GDM1 (cell line): Measurements from ENCODE around the gene TNFRSF4.

Experiments used
- DNase-seq: peaks from one replicate; lab custom pipeline; 2025; lab: John Stamatoyannopoulos, UW

Gene TNFRSF4

DNA sequence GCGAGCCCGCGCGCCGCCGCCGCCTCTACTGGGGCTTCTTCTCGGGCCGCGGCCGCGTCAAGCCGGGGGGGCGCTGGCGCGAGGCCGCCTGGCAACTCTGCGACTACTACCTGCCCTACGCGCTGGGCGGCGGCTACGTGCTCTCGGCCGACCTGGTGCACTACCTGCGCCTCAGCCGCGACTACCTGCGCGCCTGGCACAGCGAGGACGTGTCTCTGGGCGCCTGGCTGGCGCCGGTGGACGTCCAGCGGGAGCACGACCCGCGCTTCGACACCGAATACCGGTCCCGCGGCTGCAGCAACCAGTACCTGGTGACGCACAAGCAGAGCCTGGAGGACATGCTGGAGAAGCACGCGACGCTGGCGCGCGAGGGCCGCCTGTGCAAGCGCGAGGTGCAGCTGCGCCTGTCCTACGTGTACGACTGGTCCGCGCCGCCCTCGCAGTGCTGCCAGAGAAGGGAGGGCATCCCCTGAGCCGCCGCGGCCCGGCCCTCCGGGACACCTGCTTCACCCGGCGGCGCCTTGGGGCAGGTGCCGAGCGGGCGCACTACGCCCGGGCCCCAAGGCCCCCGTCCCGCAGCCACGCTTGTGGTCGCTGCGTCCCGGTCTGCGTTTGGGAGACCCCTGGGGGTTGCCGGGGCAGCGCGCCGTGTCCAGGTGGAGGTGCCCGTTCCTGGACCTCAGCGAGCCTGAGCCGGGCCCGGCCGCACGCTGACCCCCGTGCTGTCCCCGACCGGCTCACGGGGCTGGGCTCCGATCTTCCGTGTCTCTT is 19.0 kb upstream of the TNFRSF4 start:
- DNase-seq, result no peak

DNA sequence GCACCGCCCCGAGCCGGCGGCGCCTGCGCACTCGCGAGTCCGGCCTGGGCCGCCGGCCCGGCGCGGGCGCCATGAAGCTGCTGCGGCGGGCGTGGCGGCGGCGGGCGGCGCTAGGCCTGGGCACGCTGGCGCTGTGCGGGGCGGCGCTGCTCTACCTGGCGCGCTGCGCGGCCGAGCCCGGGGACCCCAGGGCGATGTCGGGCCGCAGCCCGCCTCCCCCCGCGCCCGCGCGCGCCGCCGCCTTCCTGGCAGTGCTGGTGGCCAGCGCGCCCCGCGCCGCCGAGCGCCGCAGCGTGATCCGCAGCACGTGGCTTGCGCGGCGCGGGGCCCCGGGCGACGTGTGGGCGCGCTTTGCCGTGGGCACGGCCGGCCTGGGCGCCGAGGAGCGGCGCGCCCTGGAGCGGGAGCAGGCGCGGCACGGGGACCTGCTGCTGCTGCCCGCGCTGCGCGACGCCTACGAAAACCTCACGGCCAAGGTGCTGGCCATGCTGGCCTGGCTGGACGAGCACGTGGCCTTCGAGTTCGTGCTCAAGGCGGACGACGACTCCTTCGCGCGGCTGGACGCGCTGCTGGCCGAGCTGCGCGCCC is 18.3 kb upstream of the TNFRSF4 start, which contains the start of gene B3GALT6:
Gene B3GALT6, plus strand, starts transcription at position 30 of the 588 bp plus-strand sequence. Its CDS starts 42 bp downstream, at position 72.
- DNase-seq, result no peak

DNA sequence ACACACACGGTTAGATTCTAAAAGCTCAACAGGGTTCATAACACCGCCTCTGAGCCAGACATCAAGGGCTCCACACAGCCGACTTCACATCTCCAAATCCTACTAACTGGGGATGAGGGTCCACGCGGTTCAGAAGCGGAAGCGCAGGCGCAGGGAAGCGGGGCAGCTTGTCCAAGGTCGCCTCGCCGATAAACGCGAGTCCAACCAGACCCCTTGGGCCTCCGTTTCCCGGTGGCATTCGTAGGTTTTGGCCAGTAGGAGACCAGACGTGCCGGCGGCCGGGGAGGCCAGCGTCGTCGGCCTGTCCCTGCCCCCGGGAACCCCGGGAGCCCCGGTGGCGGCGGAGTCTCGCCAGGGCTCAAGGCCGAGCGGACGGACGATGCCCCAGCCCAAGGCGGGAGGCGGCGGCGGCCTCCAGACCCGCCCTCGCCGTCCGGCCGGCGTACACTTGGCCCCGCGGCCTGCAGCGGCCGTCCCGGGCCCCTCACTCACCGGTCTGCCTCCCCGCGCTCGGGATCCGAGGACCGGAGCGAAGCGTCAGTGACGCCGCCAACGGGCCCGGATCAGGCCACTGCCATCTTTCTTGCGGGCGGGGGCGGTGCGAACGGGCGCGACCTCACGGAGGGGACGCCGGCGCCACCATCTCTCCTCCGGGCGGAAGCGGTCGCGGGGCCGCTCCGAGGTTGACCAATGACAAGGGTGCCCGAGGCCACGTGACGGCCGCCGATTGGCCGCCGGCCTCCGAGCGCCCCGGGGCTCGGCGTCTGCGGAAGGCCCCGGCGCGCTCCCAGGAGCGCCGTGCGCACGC is 17.7 kb upstream of the TNFRSF4 start, which contains the start of gene SDF4:
Gene SDF4, minus strand, starts transcription at position 602 of the 808 bp plus-strand sequence. CDS start 3,229 bp downstream, outside the sequence.
- peak; percentile 97 for DNase-seq

DNA sequence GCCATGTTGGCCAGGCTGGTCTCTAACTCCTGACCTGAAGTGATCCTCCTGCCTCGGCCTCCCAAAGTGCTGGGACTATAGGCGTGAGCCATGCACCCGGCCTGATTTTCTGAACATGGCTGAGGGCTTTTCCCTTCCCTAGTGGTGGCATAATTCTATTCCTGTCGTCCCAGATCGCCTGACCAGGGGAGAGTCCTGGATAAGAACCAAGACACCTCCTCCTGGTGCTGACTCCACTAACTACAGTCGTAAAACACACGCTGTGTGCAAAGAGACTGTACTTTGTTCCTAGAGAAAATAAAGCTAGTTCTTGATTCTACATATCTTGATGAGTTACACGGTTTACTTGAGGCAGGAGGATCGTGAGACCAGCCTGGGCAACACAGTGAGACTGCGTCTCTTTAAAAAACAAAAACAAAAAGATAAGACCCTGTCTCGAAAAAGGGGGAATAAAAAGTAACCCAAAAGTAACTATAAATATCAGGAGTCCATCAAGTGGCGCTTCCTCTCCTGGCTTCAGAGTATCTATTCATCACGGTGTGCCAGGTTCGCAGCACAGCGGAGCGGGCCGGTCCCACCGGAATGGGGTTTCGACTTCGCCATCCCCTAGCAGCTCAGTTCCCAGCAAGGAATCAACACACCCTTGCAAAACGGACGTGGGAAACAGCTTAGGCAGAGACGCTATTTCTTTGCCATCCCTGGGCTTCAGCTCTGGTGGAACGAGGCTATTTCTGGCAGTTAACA is 16.9 kb upstream of the TNFRSF4 start:
- DNase-seq, result no peak

DNA sequence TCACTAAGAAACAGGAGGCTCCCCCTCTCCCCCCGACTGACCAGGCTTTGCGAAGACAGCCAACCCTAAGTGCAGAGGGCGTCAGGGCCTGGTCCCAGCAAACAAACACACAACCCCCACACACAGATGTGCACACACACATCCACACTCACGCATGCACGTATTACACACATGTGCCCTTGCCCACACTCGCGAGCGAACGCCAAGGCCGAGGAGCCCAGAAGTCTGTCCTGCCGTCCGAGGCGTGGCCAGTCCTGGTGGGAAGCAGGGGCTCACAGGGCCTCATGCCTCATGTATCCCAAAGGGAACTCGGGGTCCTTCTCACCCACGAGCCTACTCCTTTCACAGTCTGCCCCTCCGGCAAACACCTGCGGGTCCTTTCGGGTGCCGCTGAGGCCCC is 15.8 kb upstream of the TNFRSF4 start:
- DNase-seq, result no peak

DNA sequence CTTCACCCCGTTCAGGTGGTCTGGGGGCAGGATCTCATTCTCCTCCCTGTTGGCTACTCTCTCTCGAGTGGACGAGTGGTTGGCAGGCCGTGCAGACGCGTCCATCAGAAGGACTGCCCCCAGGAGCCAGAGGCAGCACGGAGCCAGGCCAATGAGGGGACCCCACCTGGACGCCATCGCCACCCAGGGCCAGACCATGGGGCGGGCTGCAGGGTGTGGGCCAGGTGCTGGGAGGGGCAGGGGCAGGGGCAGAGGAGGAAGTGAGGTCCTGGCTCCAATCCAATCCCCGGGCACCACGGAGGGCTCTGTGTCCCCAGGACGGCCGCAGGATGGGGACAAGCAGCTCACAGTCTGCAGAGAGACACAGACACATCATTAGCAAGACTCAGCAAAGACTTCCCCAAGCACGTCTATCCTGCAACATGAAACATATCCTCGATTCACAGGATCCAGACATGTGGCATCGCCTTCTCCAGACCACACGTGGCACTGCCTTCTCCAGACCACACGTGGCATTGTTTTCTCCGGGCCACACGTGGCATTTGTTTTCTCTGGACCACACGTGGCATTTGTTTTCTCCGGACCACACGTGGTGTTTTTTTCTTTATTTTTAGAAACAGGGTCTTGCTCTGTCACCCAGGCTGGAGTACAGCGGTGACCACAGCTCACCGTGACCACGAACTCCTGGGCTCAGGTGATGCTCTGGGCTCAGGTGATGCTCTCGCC is 14.8 kb upstream of the TNFRSF4 start:
- no peak for DNase-seq

DNA sequence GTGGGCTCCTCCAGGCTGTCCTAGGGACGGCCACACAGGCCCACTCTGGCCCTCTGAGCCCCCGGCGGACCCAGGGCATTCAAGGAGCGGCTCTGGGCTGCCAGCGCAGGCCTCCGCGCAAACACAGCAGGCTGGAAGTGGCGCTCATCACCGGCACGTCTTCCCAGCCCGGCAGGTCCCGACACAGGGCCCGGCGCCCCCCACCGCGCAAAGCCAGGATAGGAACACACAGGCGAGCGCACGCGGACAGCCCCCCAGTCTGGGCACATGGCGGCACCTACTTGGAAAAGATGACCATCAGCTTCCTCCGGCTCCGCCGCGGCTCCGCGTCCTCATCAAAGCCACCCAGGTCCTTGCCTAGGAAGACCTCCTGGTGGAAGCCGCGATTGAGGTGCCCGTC is 14.2 kb upstream of the TNFRSF4 start:
- DNase-seq, result no peak

DNA sequence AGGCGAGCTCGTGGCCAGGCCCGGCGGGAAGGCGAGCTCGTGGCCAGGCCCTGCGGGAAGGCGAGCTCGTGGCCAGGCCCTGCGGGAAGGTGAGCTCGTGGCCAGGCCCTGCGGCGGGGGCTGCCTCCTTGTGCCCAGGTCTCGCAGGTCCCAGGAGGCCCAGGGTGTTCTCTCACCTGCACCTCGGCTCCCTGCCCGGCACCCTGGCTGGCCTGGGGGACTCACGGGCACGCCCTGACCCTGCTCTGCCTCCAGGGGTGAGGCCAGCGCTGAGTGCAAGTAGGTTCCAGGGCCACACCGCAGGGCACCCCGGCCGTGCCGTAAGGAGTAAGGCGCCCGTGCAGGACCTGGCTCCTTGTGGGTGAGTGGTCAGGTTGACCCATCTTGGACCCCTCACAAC is 13.4 kb upstream of the TNFRSF4 start:
- no peak for DNase-seq

DNA sequence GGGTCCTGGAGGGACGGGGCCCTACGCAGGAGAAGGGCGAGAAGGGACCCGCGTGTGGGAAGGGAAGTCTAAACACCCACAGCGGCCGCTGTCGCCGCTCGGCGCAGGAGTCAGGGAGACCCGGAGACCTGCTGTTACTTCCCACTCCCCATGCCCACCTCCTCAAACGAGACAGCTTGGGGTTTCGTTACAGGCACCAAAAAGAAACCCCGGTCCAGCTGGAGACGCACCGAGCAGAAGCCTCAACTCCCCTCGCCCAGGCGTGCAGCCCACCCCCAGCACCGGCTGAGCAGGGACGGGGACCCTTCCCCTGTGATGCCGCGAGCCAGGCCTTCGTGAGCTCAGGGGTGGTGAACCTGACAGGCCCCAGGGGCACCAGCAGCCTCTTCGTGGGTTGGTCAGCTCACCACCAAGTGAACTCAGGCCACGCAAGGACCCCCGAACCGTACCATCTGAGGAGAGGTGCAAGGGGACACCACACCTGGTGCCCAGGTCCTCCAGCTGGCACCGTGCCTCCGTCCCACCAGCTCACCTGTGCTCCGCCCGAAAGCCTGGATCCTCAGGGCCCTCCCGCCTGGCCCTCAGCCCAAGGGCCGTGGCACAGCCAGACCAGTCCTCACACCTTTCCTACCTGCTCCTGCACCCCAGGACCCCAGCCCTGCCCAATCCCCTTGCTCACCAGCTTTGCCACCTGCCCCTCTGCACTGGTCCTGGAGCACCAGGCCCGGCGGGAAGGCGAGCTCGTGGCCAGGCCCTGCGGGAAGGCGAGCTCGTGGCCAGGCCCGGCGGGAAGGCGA is 12.8 kb upstream of the TNFRSF4 start:
- no peak for DNase-seq

DNA sequence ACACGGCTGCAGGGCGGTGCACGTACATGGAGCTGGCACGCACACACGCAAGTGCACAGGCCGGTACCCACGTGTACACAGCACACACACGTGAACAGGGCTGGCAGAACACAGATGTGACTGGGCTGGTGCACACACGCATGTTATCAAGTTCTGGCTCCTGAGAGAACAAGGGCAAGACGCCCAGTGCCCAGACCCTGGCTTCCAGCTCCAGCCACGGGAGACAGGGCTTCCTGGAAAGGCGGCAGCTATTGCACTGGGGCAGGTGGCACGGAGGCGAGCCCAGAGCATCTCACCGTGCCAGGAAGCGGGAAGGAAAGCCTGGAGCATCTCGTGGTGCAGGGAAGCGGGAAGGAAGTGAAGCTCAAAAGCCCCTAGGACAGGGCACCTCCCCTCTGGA is 12.0 kb upstream of the TNFRSF4 start:
- DNase-seq, result no peak

DNA sequence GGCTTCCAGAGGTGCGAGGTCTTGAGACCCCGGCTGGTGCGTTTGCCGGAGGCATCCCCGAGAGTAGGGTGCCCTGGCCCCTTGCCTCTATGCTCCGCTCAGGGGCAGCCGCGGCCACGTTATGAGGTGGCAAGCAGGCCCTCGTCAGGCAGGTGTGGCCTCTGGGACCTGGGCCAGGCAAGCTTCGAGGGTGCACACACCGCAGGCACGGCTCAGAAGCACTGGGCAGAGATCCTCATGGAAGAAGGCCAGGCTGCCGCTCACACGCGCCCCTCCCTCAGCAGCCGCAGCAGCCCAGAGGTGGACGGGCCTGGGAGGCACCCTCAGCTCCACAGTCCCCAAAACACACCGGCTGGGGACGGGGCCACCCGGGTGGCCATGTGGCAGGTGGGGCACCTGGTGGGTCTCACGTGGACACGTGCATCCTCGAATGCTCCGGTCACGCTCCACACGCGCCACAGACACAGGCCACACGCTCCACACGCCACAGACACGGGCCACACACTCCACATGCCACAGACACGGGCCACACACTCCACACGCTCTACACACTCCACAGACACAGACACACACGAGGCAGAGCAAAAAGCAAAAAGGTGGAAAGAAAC is 11.4 kb upstream of the TNFRSF4 start:
- no peak for DNase-seq

DNA sequence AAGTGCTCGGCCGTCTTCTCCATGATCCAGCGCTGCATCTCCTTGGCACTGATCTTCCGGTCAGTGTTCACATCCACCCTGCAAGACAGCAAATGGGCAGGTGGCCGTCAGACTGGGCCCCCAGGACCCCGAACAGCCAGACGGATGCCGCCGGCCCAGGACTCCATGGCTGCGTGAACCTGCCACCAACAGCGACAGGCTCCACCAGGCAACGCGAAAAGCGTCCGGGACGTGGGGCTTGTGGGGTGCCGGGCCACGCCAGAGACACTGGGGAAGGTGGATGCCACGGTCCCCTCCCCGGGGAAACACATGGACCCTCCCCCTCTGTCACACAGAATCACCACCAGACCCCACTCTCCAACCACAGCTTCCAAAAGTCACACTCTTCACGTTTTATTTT is 9.9 kb upstream of the TNFRSF4 start:
- DNase-seq, result no peak

DNA sequence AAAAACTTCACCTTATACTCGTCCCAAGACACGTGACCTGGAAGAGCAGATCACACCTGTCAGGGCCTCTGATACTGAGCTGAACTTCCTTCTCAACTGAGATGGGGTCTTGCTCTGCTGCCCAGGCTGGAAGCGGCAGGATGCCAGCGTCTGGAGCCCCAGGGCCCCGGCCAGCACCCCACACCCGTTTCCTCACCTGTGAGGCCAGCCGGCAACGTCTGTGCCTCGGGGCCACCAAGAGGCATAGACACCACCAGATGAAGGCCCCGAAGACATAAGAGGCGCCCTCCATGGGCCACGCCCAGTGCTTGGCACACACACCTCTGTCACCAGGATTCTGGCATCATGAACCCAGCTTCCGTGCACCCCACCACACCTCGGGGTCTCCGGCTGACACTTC is 9.4 kb upstream of the TNFRSF4 start:
- no peak for DNase-seq

DNA sequence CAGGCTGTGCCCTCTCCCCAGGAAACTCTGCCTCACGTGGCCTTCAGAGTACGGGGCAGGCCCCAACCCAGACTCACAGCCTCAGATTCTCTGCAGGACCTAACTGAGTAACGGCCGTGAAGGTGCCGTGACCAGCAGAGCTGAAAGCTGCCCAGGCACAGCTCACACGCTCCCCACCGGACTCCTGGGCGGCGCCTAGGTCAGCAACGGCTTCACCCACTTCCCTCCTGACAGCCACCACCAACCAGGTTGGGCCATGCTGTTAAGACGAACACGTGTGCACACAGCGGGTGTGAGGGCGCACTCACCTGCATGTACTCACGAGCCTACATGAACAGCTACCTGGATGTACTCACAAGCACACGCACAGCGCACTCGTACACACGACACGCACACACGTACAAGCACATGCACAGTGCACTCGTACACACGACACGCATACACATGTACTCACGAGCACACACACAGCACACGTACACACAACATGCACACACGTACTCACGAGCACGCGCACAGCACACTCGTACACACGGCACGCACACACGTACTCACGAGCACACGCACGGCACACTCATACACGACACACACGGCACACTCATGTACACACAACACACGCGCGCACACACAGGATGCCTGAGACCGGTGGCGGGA is 8.7 kb upstream of the TNFRSF4 start:
- DNase-seq, result no peak

DNA sequence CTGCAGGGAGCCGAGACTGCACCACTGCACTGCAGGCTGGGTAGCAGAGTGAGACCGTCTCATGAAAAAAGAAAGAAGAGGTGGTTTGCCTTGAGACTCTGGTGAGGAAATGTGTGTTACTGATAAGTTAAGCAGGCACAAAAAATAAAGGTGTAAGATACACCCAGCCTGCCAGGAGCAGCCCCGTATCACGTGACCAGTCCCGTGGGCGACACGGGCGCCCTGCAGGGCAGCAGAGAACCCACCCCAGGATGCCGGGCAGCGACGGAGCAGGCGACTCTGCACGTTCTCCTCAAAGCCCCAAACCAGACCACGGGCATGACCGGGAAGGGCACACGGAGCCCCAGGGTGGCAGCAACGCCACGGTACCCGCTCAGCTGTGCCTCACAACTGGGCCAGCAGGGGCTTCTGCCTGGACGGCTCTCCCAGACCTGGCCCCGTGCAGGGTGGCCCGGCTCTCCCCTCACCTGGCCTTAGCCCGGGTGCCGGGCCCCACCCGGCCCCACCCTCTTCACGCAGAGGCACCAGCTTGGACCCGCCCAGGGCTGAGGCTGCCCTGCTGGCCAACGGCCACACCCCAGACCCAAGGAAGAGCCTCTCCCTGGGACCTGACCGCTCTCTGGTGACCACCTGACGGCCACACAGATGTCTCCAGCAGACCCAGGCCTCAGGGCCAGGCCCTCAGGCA is 8.1 kb upstream of the TNFRSF4 start:
- no peak for DNase-seq

DNA sequence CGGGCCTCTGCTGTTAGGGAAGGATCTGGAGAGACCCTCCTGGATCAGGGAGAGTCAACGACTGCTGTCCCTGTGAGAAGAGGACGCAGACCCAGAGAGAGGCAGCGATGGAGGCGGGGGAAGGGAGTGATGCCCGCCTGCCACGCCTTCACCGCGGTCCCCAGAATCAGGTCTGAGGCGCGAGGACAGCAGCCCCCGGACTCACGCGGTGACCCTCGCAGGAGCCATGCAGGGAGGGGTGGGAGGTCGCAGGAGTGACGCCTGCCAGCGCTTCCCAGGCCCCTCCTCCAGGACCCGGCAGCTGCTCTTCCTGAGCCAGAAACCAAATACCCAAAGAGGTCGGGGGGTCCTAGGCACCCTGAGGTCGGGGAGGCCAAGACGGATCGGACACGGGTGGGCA is 6.2 kb upstream of the TNFRSF4 start:
- DNase-seq, result no peak

DNA sequence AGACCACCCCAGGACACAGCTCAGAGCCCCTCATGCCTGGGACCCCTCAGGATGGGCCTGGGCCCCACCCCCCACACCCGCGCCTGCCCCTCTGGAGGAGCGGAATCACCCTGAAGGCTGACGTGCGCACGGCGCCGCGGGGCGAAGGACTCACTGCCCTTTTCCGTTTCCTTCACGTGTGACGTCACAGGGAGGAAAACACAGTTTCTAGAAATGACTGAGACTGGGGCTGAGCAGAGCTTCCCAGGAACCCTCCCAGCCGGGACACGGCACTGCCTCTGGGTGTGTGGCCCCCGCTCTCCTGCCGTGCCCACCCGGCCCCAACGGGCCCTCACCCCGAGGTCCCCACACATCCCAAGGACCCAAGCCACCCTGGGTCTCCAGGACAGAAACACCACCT is 5.4 kb upstream of the TNFRSF4 start:
- no peak for DNase-seq

DNA sequence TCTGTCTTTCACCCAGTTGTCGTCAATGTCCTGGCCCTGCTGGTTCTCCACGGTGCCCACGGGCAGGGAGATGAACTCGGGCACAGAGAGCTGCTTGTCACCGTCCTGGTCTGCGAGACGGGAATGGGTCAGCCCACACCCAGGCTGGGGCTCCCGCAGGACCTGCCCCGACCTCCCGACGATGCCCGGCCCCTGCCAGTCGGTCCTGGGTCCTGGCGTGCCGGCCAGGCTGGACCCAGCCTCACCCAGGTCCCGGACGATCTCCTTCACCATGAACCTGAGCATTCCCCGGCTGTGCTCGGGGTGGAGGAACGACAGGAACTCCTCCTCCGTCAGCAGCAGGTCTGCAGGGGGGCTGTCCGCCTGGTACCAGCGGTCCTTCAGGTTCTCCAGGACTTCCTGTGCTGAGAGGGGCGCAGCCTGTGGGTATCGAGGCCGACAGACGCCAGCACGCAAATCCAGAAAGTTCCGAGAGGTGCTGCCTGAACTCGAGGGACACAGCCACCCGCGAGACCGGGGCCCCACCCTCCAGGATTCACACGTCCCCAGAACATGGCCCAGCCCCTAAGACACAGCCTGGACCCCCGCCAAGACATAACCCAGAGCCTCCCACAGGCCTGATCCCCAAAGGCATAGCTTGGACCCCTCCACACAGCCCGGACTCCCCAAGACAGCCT is 4.7 kb upstream of the TNFRSF4 start:
- DNase-seq, result no peak
